ENCODE data around the gene ZGPAT.

ZGPAT gene

GRCh38 chr20:63662813-63663189 is 45.0 kb upstream of the ZGPAT start:
- DNase-seq (ENCODE audit: low read depth) = no peak
- no peak for TF ChIP-seq CTCF (conservative IDR thresholded peaks at IDR 0.05; ENCODE audit: low read depth, low read length)
- no peak overlapping the region for H3K4me3 ChIP-seq (ENCODE audit: low read length)

- H3K4me3 ChIP-seq (ENCODE audit: low read length) = no peak overlapping the region
- DNase-seq (ENCODE audit: low read depth) = no peak
- no peak for TF ChIP-seq CTCF (conservative IDR thresholded peaks at IDR 0.05; ENCODE audit: low read depth, low read length)
Observed at GRCh38 chr20:63663332-63664066, 44.3 kb upstream of the ZGPAT start.

GRCh38 chr20:63664143-63664851 is 43.5 kb upstream of the ZGPAT start:
- DNase-seq (ENCODE audit: low read depth) = no peak
- H3K4me3 ChIP-seq (ENCODE audit: low read length) = no peak overlapping the region
- TF ChIP-seq CTCF (conservative IDR thresholded peaks at IDR 0.05; ENCODE audit: low read depth, low read length) = no peak

GRCh38 chr20:63664861-63665594 is 42.8 kb upstream of the ZGPAT start:
- no peak overlapping the region for H3K4me3 ChIP-seq (ENCODE audit: low read length)
- no peak for DNase-seq (ENCODE audit: low read depth)
- TF ChIP-seq CTCF (conservative IDR thresholded peaks at IDR 0.05; ENCODE audit: low read depth, low read length) = no peak

GRCh38 chr20:63665708-63666107 is 42.1 kb upstream of the ZGPAT start:
- no peak for DNase-seq (ENCODE audit: low read depth)
- TF ChIP-seq CTCF (conservative IDR thresholded peaks at IDR 0.05; ENCODE audit: low read depth, low read length) = no peak
- no peak overlapping the region for H3K4me3 ChIP-seq (ENCODE audit: low read length)

GRCh38 chr20:63667858-63668257 is 40.0 kb upstream of the ZGPAT start:
- no peak for TF ChIP-seq CTCF (conservative IDR thresholded peaks at IDR 0.05; ENCODE audit: low read depth, low read length)
- no peak overlapping the region for H3K4me3 ChIP-seq (ENCODE audit: low read length)
- no peak for DNase-seq (ENCODE audit: low read depth)
